ENCODE data around the gene PDE12. TPM values are rescaled to one million over a fixed set of nuclear protein-coding genes. Genes with fewer than 3 reads are reported as not detected.

PDE12 gene
- total and polyA plus RNA-seq, 10 donors, result 2.2 to 23.9 (median 17.9) TPM

DNA sequence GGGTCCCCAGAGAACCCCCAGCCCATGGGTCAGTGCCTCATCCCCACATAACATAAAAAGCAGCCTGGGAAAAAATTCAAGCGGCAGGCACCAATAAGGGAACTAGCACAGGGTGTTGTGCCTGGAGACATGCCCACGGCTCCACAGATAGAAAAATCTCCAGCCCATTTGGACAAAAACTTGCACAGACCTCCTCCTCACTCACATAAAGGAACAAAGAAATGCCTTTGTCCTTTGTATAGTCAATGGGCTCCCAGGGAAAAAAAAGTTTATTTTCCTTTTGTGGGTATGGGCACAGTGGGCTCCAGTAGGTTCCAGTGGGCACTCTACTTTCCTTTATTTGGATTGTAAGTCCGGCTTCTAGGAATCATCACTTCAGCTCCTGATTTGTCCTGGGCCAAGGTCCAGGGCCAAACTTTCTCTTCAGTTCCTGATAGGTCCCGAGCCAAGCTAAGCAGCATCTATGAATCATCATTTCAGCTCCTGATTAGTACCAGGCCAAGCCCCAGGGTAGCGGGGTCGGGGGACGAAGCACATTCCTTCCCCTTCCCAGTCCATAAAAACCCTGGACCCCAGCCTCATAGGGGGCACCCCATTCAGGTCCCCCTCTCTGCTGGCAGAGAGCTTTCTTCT, 10.3 kb upstream of the PDE12 start:
- no peak for TF ChIP-seq CTCF (IDR thresholded peaks at IDR 0.05 in 8 of 11, conservative IDR thresholded peaks at IDR 0.05 in 3 of 11)
- TF ChIP-seq POLR2AphosphoS5 (IDR thresholded peaks at IDR 0.05), result no peak
- Histone ChIP-seq H3K36me3 (peaks cover 0 to 9% (median 0%) of the 10 kb centered on the region in 6 donors), H3K27me3 (replicated peaks in 1 of 7) (peaks cover 0 to 20% (median 0%) of the 10 kb centered on the region in 7 donors), H3K4me3 (no peak overlapping the region), H3K27ac (no peak overlapping the region), H3K4me1 (peaks cover 0 to 11% (median 10%) of the 10 kb centered on the region in 6 donors), H3K9me3 (no peaks in the 10 kb centered on the region)
- DNase-seq, result no peak
- 91 to 95% (median 93%) methylated on average over 7 of the region's 7 CpGs for WGBS, 5 donors
- intact Hi-C loops (cut with DNase I; ENCODE audit: low total_unique reads), result no loop called here

GRCh38 chr3:57546616-57547015, 9.5 kb upstream of the PDE12 start:
- Histone ChIP-seq H3K27me3 (replicated peaks in 1 of 7) (peaks cover 0 to 20% (median 0%) of the 10 kb centered on the region in 7 donors), H3K4me3 (no peak overlapping the region), H3K27ac (no peak overlapping the region), H3K4me1 (peaks cover 0 to 11% (median 10%) of the 10 kb centered on the region in 6 donors), H3K36me3 (peaks cover 0 to 9% (median 0%) of the 10 kb centered on the region in 6 donors), H3K9me3 (no peaks in the 10 kb centered on the region)
- no peak for TF ChIP-seq CTCF (IDR thresholded peaks at IDR 0.05 in 8 of 11, conservative IDR thresholded peaks at IDR 0.05 in 3 of 11)
- intact Hi-C loops (cut with DNase I; ENCODE audit: low total_unique reads), result no loop called here
- DNase-seq, result no peak
- WGBS, 5 donors, result 88 to 95% (median 94%) methylated on average over 1 of the region's 1 CpG

DNA sequence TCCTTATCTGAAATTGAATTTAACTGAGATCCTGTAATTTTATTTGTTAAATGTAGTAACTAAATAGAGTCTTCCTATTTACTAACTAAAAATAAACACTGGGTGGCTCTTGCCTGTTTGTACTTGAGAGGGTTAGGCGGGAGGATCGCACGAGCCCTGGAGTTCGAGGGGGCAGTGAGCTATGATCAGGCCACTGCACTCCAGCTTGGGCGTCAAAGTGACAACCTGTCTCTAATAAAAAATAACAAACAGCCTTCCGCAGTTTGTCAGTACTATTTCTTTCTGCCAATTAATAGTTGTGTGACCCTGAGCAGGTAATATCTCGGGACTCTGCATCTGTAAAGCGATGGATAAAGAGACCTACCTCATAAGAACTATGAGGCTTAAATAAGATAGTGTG, 768 bp upstream of the PDE12 start:
- intact Hi-C loops (cut with DNase I; ENCODE audit: low total_unique reads), result loop anchor here (5.0 kb wide), 1 partner anchor 42 kb away; the partner anchor contains the start of gene ARF4
- no peak for TF ChIP-seq POLR2A (IDR thresholded peaks at IDR 0.05)
- no peak for TF ChIP-seq POLR2AphosphoS5 (IDR thresholded peaks at IDR 0.05)
- no peak for TF ChIP-seq CTCF (IDR thresholded peaks at IDR 0.05 in 8 of 11, conservative IDR thresholded peaks at IDR 0.05 in 3 of 11)
- DNase-seq, result no peak

GRCh38 chr3:57556459-57557084, 498 bp downstream of the PDE12 start:
- Histone ChIP-seq H3K27ac (peak overlapping the region; percentile 90 to 96 (median 92)), H3K27me3 (replicated peaks in 1 of 7) (no peaks in the 10 kb centered on the region), H3K4me1 (peaks cover 23 to 65% (median 46%) of the 10 kb centered on the region in 6 donors), H3K4me3 (peak overlapping the region; percentile 74 to 96 (median 80)), H3K36me3 (peaks cover 0 to 34% (median 23%) of the 10 kb centered on the region in 6 donors), H3K9me3 (no peaks in the 10 kb centered on the region)
- TF ChIP-seq POLR2AphosphoS5 (IDR thresholded peaks at IDR 0.05) (no peak), POLR2A (IDR thresholded peaks at IDR 0.05) (no peak), CTCF (IDR thresholded peaks at IDR 0.05 in 8 of 11, conservative IDR thresholded peaks at IDR 0.05 in 3 of 11) (no peak)
- intact Hi-C loops (cut with DNase I; ENCODE audit: low total_unique reads), result loop anchor here (5.0 kb wide), 1 partner anchor 41 kb away; the partner anchor contains the start of gene ARF4
- 0 to 1% (median 0%) methylated on average over 17 to 54 of the region's 54 CpGs for WGBS, 5 donors
- peak; percentile 88 for DNase-seq

More for the DNA sequence above, 768 bp upstream of the PDE12 start:
- WGBS, 5 donors, result 33 to 43% (median 40%) methylated on average over 8 of the region's 8 CpGs
- Histone ChIP-seq H3K4me3 (peak overlapping the region; percentile 74 to 96 (median 80)), H3K9me3 (no peaks in the 10 kb centered on the region), H3K27ac (peak overlapping the region; percentile 90 to 96 (median 92)), H3K36me3 (peaks cover 0 to 21% (median 15%) of the 10 kb centered on the region in 6 donors), H3K27me3 (replicated peaks in 1 of 7) (no peaks in the 10 kb centered on the region), H3K4me1 (peaks cover 23 to 52% (median 41%) of the 10 kb centered on the region in 6 donors)
